Lower lobe of right lung (tissue), 2 donors: ENCODE data around the gene UBE3B. TPM values are rescaled to one million over a fixed set of nuclear protein-coding genes. Genes with fewer than 3 reads are reported as not detected.

Source experiments
- ATAC-seq, 2 donors: fragments of 200-7000 bp; cut with Tn5 transposase; one replicate each; pipeline ENCODE4 v1.9.1; 2020 to 2022; ENCODE audit warnings: mild to moderate bottlenecking in 2 of 2, moderate library complexity in 2 of 2
- DNase-seq: peaks from one replicate; pipeline ENCODE4 v3.0.0-alpha.2; 2020
- H3K27ac ChIP-seq: fragments of 200-600 bp; one replicate; pipeline ENCODE4 v1.8.0; 2022
- H3K27me3 ChIP-seq: fragments of 200-600 bp; one replicate; pipeline ENCODE4 v1.8.0; 2022; ENCODE audit warnings: low read depth
- H3K36me3 ChIP-seq: fragments of 200-600 bp; one replicate; pipeline ENCODE4 v1.8.0; 2022; ENCODE audit warnings: mild to moderate bottlenecking
- H3K4me1 ChIP-seq: fragments of 200-600 bp; one replicate; pipeline ENCODE4 v1.8.0; 2022
- H3K4me3 ChIP-seq: fragments of 200-600 bp; one replicate; pipeline ENCODE4 v1.8.0; 2022; ENCODE audit warnings: mild to moderate bottlenecking
- H3K9me3 ChIP-seq: fragments of 200-600 bp; one replicate; pipeline ENCODE4 v1.8.0; 2022
- CTCF ChIP-seq: fragments of 200-600 bp; IDR thresholded peaks from one replicate; pipeline ENCODE4 v1.8.0; 2022; ENCODE audit warnings: antibody characterized with exemption, mild to moderate bottlenecking
- intact Hi-C: fragments of 100-400 bp; cut with DNase I; formaldehyde crosslinking; loops from one replicate; pipeline ENCODE4 v1.11.0; 2022
- total RNA-seq: library from RNA; stranded (reverse); fragmentation: NEBNext Ultra II Directional; extraction: Animal tissue kit (Norgen Biotek cat#: 25700); gene quantifications from one replicate; pipeline ENCODE4 v1.2.1, GENCODE V29; 2021
- donor health status: DM: no; HTN: yes; CAD: no; lungs with severe emphysema.

The UBE3B gene
- total RNA-seq, 1 donor from 2014 or later, result 40.1 TPM

- H3K4me1 ChIP-seq, result no peaks in the 10 kb centered on the region
- ATAC-seq, result no peak
These were observed 12.6 kb downstream of the UBE3B start for GRCh38 chr12:109489955-109490565.

GRCh38 chr12:109491671-109492070, 14.2 kb downstream of the UBE3B start:
- no peaks in the 10 kb centered on the region for H3K9me3 ChIP-seq
- H3K27me3 ChIP-seq, result no peaks in the 10 kb centered on the region
- intact Hi-C loops, result no loop called here
- no peak for DNase-seq
- no peak for ATAC-seq
- TF ChIP-seq CTCF, result no peak
- peaks cover 96% of the 10 kb centered on the region for H3K36me3 ChIP-seq
- no peak overlapping the region for H3K27ac ChIP-seq
- no peaks in the 10 kb centered on the region for H3K4me1 ChIP-seq
- H3K4me3 ChIP-seq, result no peak overlapping the region

More at GRCh38 chr12:109489955-109490565, 12.6 kb downstream of the UBE3B start:
- Histone ChIP-seq H3K9me3 (no peaks in the 10 kb centered on the region), H3K4me3 (no peak overlapping the region), H3K27me3 (no peaks in the 10 kb centered on the region), H3K27ac (no peak overlapping the region), H3K36me3 (peaks cover 99% of the 10 kb centered on the region)
- no peak for TF ChIP-seq CTCF
- DNase-seq, result no peak
- intact Hi-C loops, result no loop called here

GRCh38 chr12:109492371-109492770, 14.9 kb downstream of the UBE3B start:
- DNase-seq, result no peak
- no peak for ATAC-seq
- no peak for TF ChIP-seq CTCF
- Histone ChIP-seq H3K27me3 (no peaks in the 10 kb centered on the region), H3K9me3 (no peaks in the 10 kb centered on the region), H3K4me1 (no peaks in the 10 kb centered on the region), H3K4me3 (no peak overlapping the region), H3K36me3 (peaks cover 95% of the 10 kb centered on the region), H3K27ac (no peak overlapping the region)
- intact Hi-C loops, result no loop called here

GRCh38 chr12:109493090-109493489, 15.7 kb downstream of the UBE3B start:
- Histone ChIP-seq H3K4me3 (no peak overlapping the region), H3K9me3 (no peaks in the 10 kb centered on the region), H3K27me3 (no peaks in the 10 kb centered on the region), H3K36me3 (peaks cover 95% of the 10 kb centered on the region), H3K4me1 (no peaks in the 10 kb centered on the region), H3K27ac (no peak overlapping the region)
- intact Hi-C loops, result no loop called here
- TF ChIP-seq CTCF, result no peak
- ATAC-seq (no peak), DNase-seq (no peak)

- Histone ChIP-seq H3K4me1 (no peaks in the 10 kb centered on the region), H3K27ac (no peak overlapping the region), H3K36me3 (peaks cover 95% of the 10 kb centered on the region), H3K4me3 (no peak overlapping the region), H3K9me3 (no peaks in the 10 kb centered on the region), H3K27me3 (no peaks in the 10 kb centered on the region)
- DNase-seq (no peak), ATAC-seq (no peak)
- intact Hi-C loops, result no loop called here
- no peak for TF ChIP-seq CTCF
These were observed 16.5 kb downstream of the UBE3B start for GRCh38 chr12:109493938-109494337.
